Right hindlimb (tissue), 1 donor: ENCODE results near the gene NUBP1.

ENCODE experiments used
- DNase-seq: peaks from one replicate; pipeline ENCODE4 v3.0.0-alpha.2; 2018

The NUBP1 gene

DNA sequence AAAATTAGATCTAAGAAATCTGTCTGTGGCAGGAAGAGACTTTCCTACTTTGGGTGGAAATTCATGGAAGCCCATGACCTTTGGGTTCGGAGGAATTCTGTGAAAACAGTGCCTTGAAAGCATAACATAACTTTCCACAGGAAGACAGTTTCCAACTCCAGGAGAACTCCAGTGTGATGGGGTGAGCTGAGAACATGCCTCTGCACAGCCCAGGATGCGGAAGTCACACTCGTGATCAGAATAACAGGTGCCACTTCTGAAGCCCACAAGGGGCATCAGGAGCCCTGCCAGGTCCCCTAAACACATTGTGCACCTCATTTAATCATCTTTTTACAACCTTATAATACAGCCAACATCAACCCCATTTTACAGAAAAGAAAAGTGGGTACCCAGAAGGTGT, 65.2 kb downstream of the NUBP1 start:
- no peak for DNase-seq

DNA sequence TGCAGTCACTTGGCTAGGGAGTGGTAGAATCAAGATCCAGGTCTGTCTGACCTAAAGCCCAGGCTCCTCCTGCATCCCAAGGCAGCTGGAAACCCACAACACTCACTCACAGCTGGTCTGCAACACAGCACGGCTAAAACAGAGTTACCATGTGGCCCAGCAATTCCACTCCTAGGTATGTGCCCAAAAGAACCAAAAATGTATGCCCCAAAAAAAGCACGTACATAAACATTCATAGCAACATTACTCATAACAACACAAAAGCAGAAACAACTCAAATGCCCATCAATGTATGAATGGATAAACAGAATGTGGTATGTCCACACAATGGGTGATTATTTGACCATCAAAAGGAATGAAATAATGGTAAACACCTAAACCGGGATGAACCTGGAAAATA, 66.1 kb downstream of the NUBP1 start:
- no peak for DNase-seq

DNA sequence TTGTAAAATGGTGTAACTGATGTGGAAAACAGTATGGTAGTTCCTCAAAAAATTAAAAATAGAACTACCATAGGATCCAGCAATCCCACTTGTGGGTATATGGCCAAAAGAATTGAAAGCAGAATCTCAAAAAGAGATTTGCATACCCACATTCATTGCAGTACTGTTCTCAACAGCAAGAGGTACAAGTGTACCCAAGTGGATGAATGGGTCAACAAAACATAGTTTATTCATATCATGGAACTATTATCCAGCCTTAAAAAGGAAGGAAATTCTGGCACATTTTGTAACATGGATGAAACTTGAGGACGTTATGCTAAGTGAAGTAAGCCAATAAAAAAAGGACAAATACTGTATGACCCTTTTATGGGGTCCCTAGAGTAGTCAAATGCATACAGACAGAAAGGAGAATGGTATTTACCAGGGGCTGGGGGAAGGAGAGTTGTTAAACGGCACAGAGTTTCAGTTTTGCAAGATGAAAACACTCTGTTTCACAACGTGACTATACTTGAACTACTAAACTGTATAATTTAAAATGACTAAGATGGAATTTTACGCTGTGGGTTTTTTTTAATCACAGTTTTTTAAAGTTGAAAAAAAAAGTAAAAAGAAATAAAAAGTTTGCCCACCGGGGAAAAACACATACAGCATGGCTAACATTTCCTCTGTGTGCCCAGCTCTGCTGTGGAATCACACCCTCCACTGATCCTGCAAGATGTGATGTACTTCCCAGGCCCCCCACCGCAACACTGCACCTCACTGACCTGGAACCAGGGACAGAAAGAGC, 68.9 kb downstream of the NUBP1 start:
- DNase-seq: no peak

DNA sequence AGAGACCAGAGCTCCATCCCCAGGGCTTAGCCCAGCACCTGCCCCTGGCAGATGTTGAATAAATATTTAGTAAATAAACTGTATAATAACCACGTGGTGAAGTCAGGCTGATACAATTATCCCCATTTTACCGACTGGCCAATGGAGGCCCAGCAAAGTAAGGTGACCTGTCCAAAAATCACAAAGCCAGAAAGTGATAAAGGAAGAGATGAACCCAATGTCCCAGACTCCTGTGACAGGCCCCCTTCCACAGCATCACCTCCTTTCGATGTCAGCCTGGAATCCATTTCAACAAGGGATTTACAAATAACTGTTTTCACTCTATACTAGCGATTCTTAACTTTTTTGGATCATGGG, 69.4 kb downstream of the NUBP1 start:
- no peak for DNase-seq

DNA sequence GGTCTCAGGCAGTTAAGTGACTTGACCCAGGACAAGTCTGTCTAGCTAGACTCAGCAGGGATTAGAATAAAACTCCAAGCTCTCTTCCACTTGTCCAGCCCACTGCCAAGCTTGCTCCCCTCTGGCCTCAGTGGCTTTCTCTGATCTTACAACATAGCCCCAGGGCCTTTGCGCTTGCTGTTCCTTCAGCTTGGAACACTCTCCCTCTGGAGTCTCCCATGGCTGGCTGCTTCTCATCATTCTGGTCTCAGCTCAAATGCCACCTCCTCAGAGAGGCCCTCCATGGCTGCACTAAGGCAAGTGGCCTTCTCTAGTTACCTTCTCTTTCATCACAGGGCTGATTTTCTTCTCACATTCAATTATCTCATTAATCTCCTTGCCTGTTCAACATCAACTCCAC, 73.9 kb downstream of the NUBP1 start:
- DNase-seq: no peak

DNA sequence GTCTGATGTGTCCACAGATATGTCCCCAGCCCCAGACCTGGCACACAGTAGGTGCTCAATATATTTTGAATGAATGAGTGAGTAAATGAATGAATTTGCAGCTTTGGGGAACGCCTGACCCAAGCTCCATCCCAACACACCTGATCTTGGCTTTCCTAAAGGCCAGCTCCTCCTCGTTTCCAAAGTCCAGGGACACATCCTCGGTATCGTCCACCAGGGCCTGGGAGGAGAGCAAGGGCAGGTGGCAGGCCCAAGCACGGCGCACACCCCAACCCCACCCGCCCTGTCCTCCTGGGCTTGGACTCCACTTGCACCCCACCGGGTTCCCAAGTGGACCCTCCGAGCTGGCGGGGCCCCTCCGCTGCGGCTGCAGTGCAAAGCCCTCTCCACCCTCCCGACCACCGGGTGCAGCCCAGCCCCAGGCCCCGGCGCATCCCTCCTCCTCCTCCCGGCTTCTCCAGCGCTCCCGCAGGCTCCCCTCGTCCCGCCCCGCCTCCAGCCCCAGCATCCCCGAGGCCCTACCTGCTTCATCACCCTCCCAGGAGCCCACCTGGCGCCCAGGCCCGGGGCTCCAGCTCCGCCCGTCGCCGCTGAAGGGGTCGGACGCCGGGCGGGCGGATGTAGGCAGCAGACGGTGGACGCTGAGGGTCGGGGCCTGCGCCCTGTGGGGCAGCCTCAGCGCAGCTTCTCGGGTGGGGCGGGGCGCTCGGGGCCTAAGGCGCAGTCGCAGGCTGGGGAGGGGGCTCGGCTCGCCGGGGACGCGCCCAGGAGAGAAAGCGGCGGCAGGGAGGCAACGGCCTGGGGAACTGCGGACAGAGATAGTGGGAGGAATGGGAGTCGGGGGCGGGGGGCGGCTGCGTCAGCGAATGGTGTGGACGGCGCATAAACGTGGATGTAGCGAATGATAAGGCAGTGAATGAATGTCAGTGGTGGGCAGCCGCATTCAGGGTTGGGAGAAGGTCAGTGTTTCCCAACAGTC, 74.6 kb downstream of the NUBP1 start, which contains the start of gene TVP23A:
Gene TVP23A, minus strand, starts transcription at position 832 of the 979 bp plus-strand sequence. Its CDS starts 301 bp downstream, at position 531.
- peak; percentile 62 for DNase-seq
